Liver (tissue), 3 donors: ENCODE measurements around the gene PPP2R5C.

Source experiments
- CTCF ChIP-seq: fragments of 150-350 bp; IDR thresholded peaks from 2 replicates; pipeline ENCODE4 v1.5.1; 2017; ENCODE audit warnings: improper control_type of control experiment, low read depth, low read length; ENCODE audit not compliant: missing input control
- RAD21 ChIP-seq, 2 donors: IDR thresholded peaks; 2 replicates each; pipeline ENCODE4 v1.6.1; 2016; ENCODE audit warnings: antibody characterized with exemption in 2 of 2, mild to moderate bottlenecking in 2 of 2
- REST ChIP-seq: IDR thresholded peaks from 2 replicates; pipeline ENCODE4 v1.6.1; 2016; ENCODE audit warnings: antibody characterized with exemption, mild to moderate bottlenecking
- donor health status: healthy.
- donor health status: healthy.

GRCh38 chr14:101808020-101808641 lies 46.6 kb downstream of the PPP2R5C start:
- no peak for TF ChIP-seq REST
- TF ChIP-seq CTCF, result no peak
- TF ChIP-seq RAD21 (IDR thresholded peaks at IDR 0.05), result no peak
